IPS-11a (cell line): Measurements from ENCODE around the gene MAN1A2.
"Not testable (repeated sequence)": the region's sequence is repeated elsewhere in the genome, so short reads cannot be mapped to it uniquely, and the experiment has no call there.

Experiments used
- H3K4me3 ChIP-seq: one replicate; pipeline ENCODE4 v1.5.1; 2013; ENCODE audit warnings: low read depth, low read length, control low read depth

Gene MAN1A2

GRCh38 chr1:117555806-117556205 is 188.6 kb downstream of the MAN1A2 start:
- no peak overlapping the region for H3K4me3 ChIP-seq

GRCh38 chr1:117556341-117556740 is 189.1 kb downstream of the MAN1A2 start:
- H3K4me3 ChIP-seq, result no peak overlapping the region

- H3K4me3 ChIP-seq, result no peak overlapping the region
Measured at GRCh38 chr1:117556976-117557375, 189.7 kb downstream of the MAN1A2 start.

- H3K4me3 ChIP-seq, result not testable (repeated sequence)
Measured at GRCh38 chr1:117558451-117558850, 191.2 kb downstream of the MAN1A2 start.

GRCh38 chr1:117559139-117559538 is 191.9 kb downstream of the MAN1A2 start:
- H3K4me3 ChIP-seq, result no peak overlapping the region

- no peak overlapping the region for H3K4me3 ChIP-seq
Measured at GRCh38 chr1:117559985-117560384, 192.7 kb downstream of the MAN1A2 start.

- no peak overlapping the region for H3K4me3 ChIP-seq
Measured at GRCh38 chr1:117561071-117561470, 193.8 kb downstream of the MAN1A2 start.

GRCh38 chr1:117561551-117561950 is 194.3 kb downstream of the MAN1A2 start:
- H3K4me3 ChIP-seq, result no peak overlapping the region

- no peak overlapping the region for H3K4me3 ChIP-seq
Measured at GRCh38 chr1:117562581-117563491, 195.6 kb downstream of the MAN1A2 start.

- H3K4me3 ChIP-seq, result no peak overlapping the region
Measured at GRCh38 chr1:117563492-117563875, 196.2 kb downstream of the MAN1A2 start.

GRCh38 chr1:117564227-117565075 is 197.2 kb downstream of the MAN1A2 start:
- no peak overlapping the region for H3K4me3 ChIP-seq

- H3K4me3 ChIP-seq, result no peak overlapping the region
Measured at GRCh38 chr1:117565076-117565556, 197.9 kb downstream of the MAN1A2 start.

- H3K4me3 ChIP-seq, result no peak overlapping the region
Measured at GRCh38 chr1:117565745-117566455, 198.7 kb downstream of the MAN1A2 start.

GRCh38 chr1:117566556-117566955 is 199.3 kb downstream of the MAN1A2 start:
- no peak overlapping the region for H3K4me3 ChIP-seq

GRCh38 chr1:117567435-117567834 is 200.2 kb downstream of the MAN1A2 start:
- H3K4me3 ChIP-seq, result no peak overlapping the region

- no peak overlapping the region for H3K4me3 ChIP-seq
Measured at GRCh38 chr1:117567976-117568375, 200.7 kb downstream of the MAN1A2 start.

- no peak overlapping the region for H3K4me3 ChIP-seq
Measured at GRCh38 chr1:117568999-117569398, 201.8 kb downstream of the MAN1A2 start.

- no peak overlapping the region for H3K4me3 ChIP-seq
Measured at GRCh38 chr1:117569856-117570255, 202.6 kb downstream of the MAN1A2 start.

GRCh38 chr1:117570988-117571409 is 203.8 kb downstream of the MAN1A2 start:
- no peak overlapping the region for H3K4me3 ChIP-seq

GRCh38 chr1:117571496-117571895 is 204.2 kb downstream of the MAN1A2 start:
- H3K4me3 ChIP-seq, result no peak overlapping the region

- no peak overlapping the region for H3K4me3 ChIP-seq
Measured at GRCh38 chr1:117572546-117572945, 205.3 kb downstream of the MAN1A2 start.
